Measurements from ENCODE around the gene DUSP2. TPM values are rescaled to one million over a fixed set of nuclear protein-coding genes. Genes with fewer than 3 reads are reported as not detected.

Gene DUSP2
- total RNA-seq, 2 donors from 2014 or later = 6.0 to 9.2 TPM

GRCh38 chr2:96185516-96185915 lies 40.3 kb upstream of the DUSP2 start:
- intact Hi-C loops (cut with DNase I) = no loop called here
- no peak overlapping the region for H3K27ac ChIP-seq
- no peak for TF ChIP-seq CTCF (IDR thresholded peaks at IDR 0.05)
- H3K27me3 ChIP-seq = no peaks in the 10 kb centered on the region
- no peak for DNase-seq
- no peaks in the 10 kb centered on the region for H3K9me3 ChIP-seq
- H3K36me3 ChIP-seq (replicated peaks in 1 of 2; ENCODE audit: insufficient read depth in 1 of 2, low read depth in 2 of 2) = peaks cover 6 to 15% of the 10 kb centered on the region in 2 donors
- 80 to 86% methylated on average over 1 of the region's 1 CpG for WGBS, 2 donors
- H3K4me1 ChIP-seq = no peaks in the 10 kb centered on the region
- ATAC-seq = no peak
- no peak overlapping the region for H3K4me3 ChIP-seq

GRCh38 chr2:96184989-96185388 lies 39.7 kb upstream of the DUSP2 start:
- Histone ChIP-seq H3K4me1 (no peaks in the 10 kb centered on the region), H3K36me3 (replicated peaks in 1 of 2; ENCODE audit: insufficient read depth in 1 of 2, low read depth in 2 of 2) (peaks cover 6 to 15% of the 10 kb centered on the region in 2 donors), H3K9me3 (no peaks in the 10 kb centered on the region), H3K4me3 (no peak overlapping the region), H3K27me3 (no peaks in the 10 kb centered on the region), H3K27ac (no peak overlapping the region)
- intact Hi-C loops (cut with DNase I) = no loop called here
- WGBS, 2 donors = 87 to 95% methylated on average over 8 of the region's 8 CpGs
- DNase-seq = no peak
- ATAC-seq = no peak
- no peak for TF ChIP-seq CTCF (IDR thresholded peaks at IDR 0.05)
- no peak for TF ChIP-seq POLR2A (IDR thresholded peaks at IDR 0.05)

- Histone ChIP-seq H3K4me3 (no peak overlapping the region), H3K27me3 (no peaks in the 10 kb centered on the region), H3K36me3 (replicated peaks in 1 of 2; ENCODE audit: insufficient read depth in 1 of 2, low read depth in 2 of 2) (peaks cover 6 to 15% of the 10 kb centered on the region in 2 donors), H3K27ac (no peak overlapping the region), H3K9me3 (no peaks in the 10 kb centered on the region), H3K4me1 (no peaks in the 10 kb centered on the region)
- 88 to 92% methylated on average over 8 of the region's 8 CpGs for WGBS, 2 donors
- TF ChIP-seq CTCF (IDR thresholded peaks at IDR 0.05) = no peak
- TF ChIP-seq POLR2A (IDR thresholded peaks at IDR 0.05) = no peak
- intact Hi-C loops (cut with DNase I) = no loop called here
- DNase-seq (no peak), ATAC-seq (no peak)
These were observed 38.9 kb upstream of the DUSP2 start for GRCh38 chr2:96184188-96184587.

- H3K4me1 ChIP-seq = no peaks in the 10 kb centered on the region
- no peak overlapping the region for H3K27ac ChIP-seq
- H3K36me3 ChIP-seq (replicated peaks in 1 of 2; ENCODE audit: insufficient read depth in 1 of 2, low read depth in 2 of 2) = peaks cover 5 to 12% of the 10 kb centered on the region in 2 donors
- H3K27me3 ChIP-seq = no peaks in the 10 kb centered on the region
- ATAC-seq (no peak), DNase-seq (no peak)
- TF ChIP-seq POLR2A (IDR thresholded peaks at IDR 0.05) = no peak
- TF ChIP-seq CTCF (IDR thresholded peaks at IDR 0.05) = no peak
- intact Hi-C loops (cut with DNase I) = no loop called here
- no peak overlapping the region for H3K4me3 ChIP-seq
- 58 to 70% methylated on average over 5 of the region's 5 CpGs for WGBS, 2 donors
- no peaks in the 10 kb centered on the region for H3K9me3 ChIP-seq
These were observed 36.3 kb upstream of the DUSP2 start for GRCh38 chr2:96181529-96181928.

GRCh38 chr2:96180521-96180920 lies 35.3 kb upstream of the DUSP2 start:
- H3K27me3 ChIP-seq = no peaks in the 10 kb centered on the region
- TF ChIP-seq CTCF (IDR thresholded peaks at IDR 0.05) (no peak), POLR2A (IDR thresholded peaks at IDR 0.05) (no peak)
- DNase-seq (no peak), ATAC-seq (no peak)
- H3K36me3 ChIP-seq (replicated peaks in 1 of 2; ENCODE audit: insufficient read depth in 1 of 2, low read depth in 2 of 2) = peaks cover 0 to 5% of the 10 kb centered on the region in 2 donors
- no peaks in the 10 kb centered on the region for H3K4me1 ChIP-seq
- H3K27ac ChIP-seq = no peak overlapping the region
- H3K9me3 ChIP-seq = no peaks in the 10 kb centered on the region
- intact Hi-C loops (cut with DNase I) = no loop called here
- H3K4me3 ChIP-seq = no peak overlapping the region

Data from body of pancreas (tissue), 4 donors.